Neural progenitor cell (in vitro differentiated cells): ENCODE data around the gene UBL7.

ENCODE experiments used
- EZH2 ChIP-seq: fragments of 200-600 bp; sonication (generic); IDR thresholded peaks from 2 replicates; pipeline ENCODE4 v1.6.1; 2017; ENCODE audit warnings: antibody characterized with exemption, mild to moderate bottlenecking, moderate library complexity
- TF ChIP-seq, protein P1 (sequence below): fragments of 200-600 bp; sonication (generic); IDR thresholded peaks from 2 replicates; pipeline ENCODE4 v1.5.1; 2017; ENCODE audit warnings: antibody characterized with exemption, mild to moderate bottlenecking

- TF ChIP-seq, protein P1, sequence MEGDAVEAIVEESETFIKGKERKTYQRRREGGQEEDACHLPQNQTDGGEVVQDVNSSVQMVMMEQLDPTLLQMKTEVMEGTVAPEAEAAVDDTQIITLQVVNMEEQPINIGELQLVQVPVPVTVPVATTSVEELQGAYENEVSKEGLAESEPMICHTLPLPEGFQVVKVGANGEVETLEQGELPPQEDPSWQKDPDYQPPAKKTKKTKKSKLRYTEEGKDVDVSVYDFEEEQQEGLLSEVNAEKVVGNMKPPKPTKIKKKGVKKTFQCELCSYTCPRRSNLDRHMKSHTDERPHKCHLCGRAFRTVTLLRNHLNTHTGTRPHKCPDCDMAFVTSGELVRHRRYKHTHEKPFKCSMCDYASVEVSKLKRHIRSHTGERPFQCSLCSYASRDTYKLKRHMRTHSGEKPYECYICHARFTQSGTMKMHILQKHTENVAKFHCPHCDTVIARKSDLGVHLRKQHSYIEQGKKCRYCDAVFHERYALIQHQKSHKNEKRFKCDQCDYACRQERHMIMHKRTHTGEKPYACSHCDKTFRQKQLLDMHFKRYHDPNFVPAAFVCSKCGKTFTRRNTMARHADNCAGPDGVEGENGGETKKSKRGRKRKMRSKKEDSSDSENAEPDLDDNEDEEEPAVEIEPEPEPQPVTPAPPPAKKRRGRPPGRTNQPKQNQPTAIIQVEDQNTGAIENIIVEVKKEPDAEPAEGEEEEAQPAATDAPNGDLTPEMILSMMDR = no peak
- no peak for TF ChIP-seq EZH2
These were observed 39.4 kb downstream of the UBL7 start for GRCh38 chr15:74421302-74422245.
